ENCODE measurements around the gene SPIN1.

The SPIN1 gene

GRCh38 chr9:88392549-88392948 lies 4.3 kb downstream of the SPIN1 start:
- TF ChIP-seq ISL1 (CRISPR knock-in tag; IDR thresholded peaks at IDR 0.05) (no peak), ZFP3 (CRISPR knock-in tag; IDR thresholded peaks at IDR 0.05) (no peak), ZNF70 (CRISPR knock-in tag; IDR thresholded peaks at IDR 0.05) (no peak), GLIS3 (CRISPR knock-in tag; IDR thresholded peaks at IDR 0.05) (no peak), PPARA (CRISPR knock-in tag; IDR thresholded peaks at IDR 0.05; ENCODE audit: borderline replicate concordance) (no peak), ZNF565 (CRISPR knock-in tag; conservative IDR thresholded peaks at IDR 0.05; ENCODE audit: low read depth) (no peak), ARNTL (CRISPR knock-in tag; IDR thresholded peaks at IDR 0.05; ENCODE audit: borderline replicate concordance, low read depth) (no peak), ZC3H10 (CRISPR knock-in tag; IDR thresholded peaks at IDR 0.05) (no peak), ESRRG (CRISPR knock-in tag; IDR thresholded peaks at IDR 0.05) (no peak), ZFP30 (CRISPR knock-in tag; IDR thresholded peaks at IDR 0.05) (no peak), RARB (CRISPR knock-in tag; IDR thresholded peaks at IDR 0.05) (no peak), TCF4 (CRISPR knock-in tag; IDR thresholded peaks at IDR 0.05; ENCODE audit: borderline replicate concordance) (no peak), CSDC2 (CRISPR knock-in tag; IDR thresholded peaks at IDR 0.05) (no peak), SNAI2 (CRISPR knock-in tag; IDR thresholded peaks at IDR 0.05) (no peak)
- TF ChIP-seq, protein P1, sequence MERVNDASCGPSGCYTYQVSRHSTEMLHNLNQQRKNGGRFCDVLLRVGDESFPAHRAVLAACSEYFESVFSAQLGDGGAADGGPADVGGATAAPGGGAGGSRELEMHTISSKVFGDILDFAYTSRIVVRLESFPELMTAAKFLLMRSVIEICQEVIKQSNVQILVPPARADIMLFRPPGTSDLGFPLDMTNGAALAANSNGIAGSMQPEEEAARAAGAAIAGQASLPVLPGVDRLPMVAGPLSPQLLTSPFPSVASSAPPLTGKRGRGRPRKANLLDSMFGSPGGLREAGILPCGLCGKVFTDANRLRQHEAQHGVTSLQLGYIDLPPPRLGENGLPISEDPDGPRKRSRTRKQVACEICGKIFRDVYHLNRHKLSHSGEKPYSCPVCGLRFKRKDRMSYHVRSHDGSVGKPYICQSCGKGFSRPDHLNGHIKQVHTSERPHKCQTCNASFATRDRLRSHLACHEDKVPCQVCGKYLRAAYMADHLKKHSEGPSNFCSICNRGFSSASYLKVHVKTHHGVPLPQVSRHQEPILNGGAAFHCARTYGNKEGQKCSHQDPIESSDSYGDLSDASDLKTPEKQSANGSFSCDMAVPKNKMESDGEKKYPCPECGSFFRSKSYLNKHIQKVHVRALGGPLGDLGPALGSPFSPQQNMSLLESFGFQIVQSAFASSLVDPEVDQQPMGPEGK (CRISPR knock-in tag; IDR thresholded peaks at IDR 0.05; ENCODE audit: borderline replicate concordance): no peak
- TF ChIP-seq, protein P2, sequence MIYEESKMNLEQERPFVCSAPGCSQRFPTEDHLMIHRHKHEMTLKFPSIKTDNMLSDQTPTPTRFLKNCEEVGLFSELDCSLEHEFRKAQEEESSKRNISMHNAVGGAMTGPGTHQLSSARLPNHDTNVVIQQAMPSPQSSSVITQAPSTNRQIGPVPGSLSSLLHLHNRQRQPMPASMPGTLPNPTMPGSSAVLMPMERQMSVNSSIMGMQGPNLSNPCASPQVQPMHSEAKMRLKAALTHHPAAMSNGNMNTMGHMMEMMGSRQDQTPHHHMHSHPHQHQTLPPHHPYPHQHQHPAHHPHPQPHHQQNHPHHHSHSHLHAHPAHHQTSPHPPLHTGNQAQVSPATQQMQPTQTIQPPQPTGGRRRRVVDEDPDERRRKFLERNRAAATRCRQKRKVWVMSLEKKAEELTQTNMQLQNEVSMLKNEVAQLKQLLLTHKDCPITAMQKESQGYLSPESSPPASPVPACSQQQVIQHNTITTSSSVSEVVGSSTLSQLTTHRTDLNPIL (CRISPR knock-in tag; IDR thresholded peaks at IDR 0.05; ENCODE audit: low read depth): no peak
- TF ChIP-seq, protein P3, sequence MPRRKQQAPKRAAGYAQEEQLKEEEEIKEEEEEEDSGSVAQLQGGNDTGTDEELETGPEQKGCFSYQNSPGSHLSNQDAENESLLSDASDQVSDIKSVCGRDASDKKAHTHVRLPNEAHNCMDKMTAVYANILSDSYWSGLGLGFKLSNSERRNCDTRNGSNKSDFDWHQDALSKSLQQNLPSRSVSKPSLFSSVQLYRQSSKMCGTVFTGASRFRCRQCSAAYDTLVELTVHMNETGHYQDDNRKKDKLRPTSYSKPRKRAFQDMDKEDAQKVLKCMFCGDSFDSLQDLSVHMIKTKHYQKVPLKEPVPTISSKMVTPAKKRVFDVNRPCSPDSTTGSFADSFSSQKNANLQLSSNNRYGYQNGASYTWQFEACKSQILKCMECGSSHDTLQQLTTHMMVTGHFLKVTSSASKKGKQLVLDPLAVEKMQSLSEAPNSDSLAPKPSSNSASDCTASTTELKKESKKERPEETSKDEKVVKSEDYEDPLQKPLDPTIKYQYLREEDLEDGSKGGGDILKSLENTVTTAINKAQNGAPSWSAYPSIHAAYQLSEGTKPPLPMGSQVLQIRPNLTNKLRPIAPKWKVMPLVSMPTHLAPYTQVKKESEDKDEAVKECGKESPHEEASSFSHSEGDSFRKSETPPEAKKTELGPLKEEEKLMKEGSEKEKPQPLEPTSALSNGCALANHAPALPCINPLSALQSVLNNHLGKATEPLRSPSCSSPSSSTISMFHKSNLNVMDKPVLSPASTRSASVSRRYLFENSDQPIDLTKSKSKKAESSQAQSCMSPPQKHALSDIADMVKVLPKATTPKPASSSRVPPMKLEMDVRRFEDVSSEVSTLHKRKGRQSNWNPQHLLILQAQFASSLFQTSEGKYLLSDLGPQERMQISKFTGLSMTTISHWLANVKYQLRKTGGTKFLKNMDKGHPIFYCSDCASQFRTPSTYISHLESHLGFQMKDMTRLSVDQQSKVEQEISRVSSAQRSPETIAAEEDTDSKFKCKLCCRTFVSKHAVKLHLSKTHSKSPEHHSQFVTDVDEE (CRISPR knock-in tag; IDR thresholded peaks at IDR 0.05): no peak
- no peak for ATAC-seq

- TF ChIP-seq, protein P4, sequence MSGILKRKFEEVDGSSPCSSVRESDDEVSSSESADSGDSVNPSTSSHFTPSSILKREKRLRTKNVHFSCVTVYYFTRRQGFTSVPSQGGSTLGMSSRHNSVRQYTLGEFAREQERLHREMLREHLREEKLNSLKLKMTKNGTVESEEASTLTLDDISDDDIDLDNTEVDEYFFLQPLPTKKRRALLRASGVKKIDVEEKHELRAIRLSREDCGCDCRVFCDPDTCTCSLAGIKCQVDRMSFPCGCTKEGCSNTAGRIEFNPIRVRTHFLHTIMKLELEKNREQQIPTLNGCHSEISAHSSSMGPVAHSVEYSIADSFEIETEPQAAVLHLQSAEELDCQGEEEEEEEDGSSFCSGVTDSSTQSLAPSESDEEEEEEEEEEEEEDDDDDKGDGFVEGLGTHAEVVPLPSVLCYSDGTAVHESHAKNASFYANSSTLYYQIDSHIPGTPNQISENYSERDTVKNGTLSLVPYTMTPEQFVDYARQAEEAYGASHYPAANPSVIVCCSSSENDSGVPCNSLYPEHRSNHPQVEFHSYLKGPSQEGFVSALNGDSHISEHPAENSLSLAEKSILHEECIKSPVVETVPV (CRISPR knock-in tag; IDR thresholded peaks at IDR 0.05): no peak
- TF ChIP-seq ISL1 (CRISPR knock-in tag; IDR thresholded peaks at IDR 0.05) (peak; percentile 33; the same call in 1 of the 2 replicates), SNAI2 (CRISPR knock-in tag; IDR thresholded peaks at IDR 0.05) (no peak), ZFP30 (CRISPR knock-in tag; IDR thresholded peaks at IDR 0.05) (no peak), RARB (CRISPR knock-in tag; IDR thresholded peaks at IDR 0.05) (no peak), ZNF565 (CRISPR knock-in tag; conservative IDR thresholded peaks at IDR 0.05; ENCODE audit: low read depth) (no peak)
- TF ChIP-seq, protein P5, sequence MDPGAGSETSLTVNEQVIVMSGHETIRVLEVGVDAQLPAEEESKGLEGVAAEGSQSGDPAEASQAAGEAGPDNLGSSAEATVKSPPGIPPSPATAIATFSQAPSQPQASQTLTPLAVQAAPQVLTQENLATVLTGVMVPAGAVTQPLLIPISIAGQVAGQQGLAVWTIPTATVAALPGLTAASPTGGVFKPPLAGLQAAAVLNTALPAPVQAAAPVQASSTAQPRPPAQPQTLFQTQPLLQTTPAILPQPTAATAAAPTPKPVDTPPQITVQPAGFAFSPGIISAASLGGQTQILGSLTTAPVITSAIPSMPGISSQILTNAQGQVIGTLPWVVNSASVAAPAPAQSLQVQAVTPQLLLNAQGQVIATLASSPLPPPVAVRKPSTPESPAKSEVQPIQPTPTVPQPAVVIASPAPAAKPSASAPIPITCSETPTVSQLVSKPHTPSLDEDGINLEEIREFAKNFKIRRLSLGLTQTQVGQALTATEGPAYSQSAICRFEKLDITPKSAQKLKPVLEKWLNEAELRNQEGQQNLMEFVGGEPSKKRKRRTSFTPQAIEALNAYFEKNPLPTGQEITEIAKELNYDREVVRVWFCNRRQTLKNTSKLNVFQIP (CRISPR knock-in tag; IDR thresholded peaks at IDR 0.05; ENCODE audit: borderline replicate concordance, low read depth): no peak
- ATAC-seq: peak; percentile 7; the same call in 2 of the 3 replicates
These were observed 8.8 kb downstream of the SPIN1 start for GRCh38 chr9:88396836-88397577.

GRCh38 chr9:88398016-88398415 lies 9.8 kb downstream of the SPIN1 start:
- no peak for ATAC-seq
- no peak for TF ChIP-seq ZNF8 (CRISPR knock-in tag; IDR thresholded peaks at IDR 0.05)
- no peak for TF ChIP-seq ZFP3 (CRISPR knock-in tag; IDR thresholded peaks at IDR 0.05)
- no peak for TF ChIP-seq TCF4 (CRISPR knock-in tag; IDR thresholded peaks at IDR 0.05; ENCODE audit: borderline replicate concordance)
- no peak for TF ChIP-seq ISL1 (CRISPR knock-in tag; IDR thresholded peaks at IDR 0.05)
- no peak for TF ChIP-seq ARNTL (CRISPR knock-in tag; IDR thresholded peaks at IDR 0.05; ENCODE audit: borderline replicate concordance, low read depth)
- no peak for TF ChIP-seq SNAI2 (CRISPR knock-in tag; IDR thresholded peaks at IDR 0.05)
